HG03378 (cell line): ENCODE data around the gene TNFRSF1A.

Experiments used
- ATAC-seq: cut with Tn5 transposase; IDR thresholded peaks from one replicate; pipeline ENCODE4 v1.9.1; 2021; ENCODE audit warnings: mild to moderate bottlenecking, moderate library complexity; ENCODE audit not compliant: unreplicated experiment

The TNFRSF1A gene

GRCh38 chr12:6341417-6342139, at the start of gene TNFRSF1A:
TSS of gene TNFRSF1A (minus strand) at chr12:6342076. CDS start at chr12:6341814, 262 bp downstream.
- no peak for ATAC-seq

GRCh38 chr12:6391013-6391412, 49.1 kb upstream of the TNFRSF1A start:
- ATAC-seq = no peak

- ATAC-seq = no peak
These were observed 48.4 kb upstream of the TNFRSF1A start for GRCh38 chr12:6390084-6390799.

GRCh38 chr12:6387541-6387940, 45.7 kb upstream of the TNFRSF1A start:
- no peak for ATAC-seq

GRCh38 chr12:6386491-6386890, 44.6 kb upstream of the TNFRSF1A start:
- no peak for ATAC-seq

DNA sequence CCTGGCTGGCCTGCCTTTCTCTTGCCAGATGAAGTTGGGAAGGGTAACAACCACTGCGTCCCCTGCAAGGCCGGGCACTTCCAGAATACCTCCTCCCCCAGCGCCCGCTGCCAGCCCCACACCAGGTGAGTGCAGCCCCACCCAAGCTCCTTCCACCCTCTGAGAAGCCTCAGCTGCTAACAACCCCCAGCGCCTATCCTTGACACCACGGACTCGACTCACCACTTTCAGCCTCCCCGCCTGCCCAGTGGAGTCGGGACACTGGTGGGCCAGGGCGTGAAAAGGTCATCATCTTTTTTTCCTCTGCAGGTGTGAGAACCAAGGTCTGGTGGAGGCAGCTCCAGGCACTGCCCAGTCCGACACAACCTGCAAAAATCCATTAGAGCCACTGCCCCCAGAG, 44.2 kb upstream of the TNFRSF1A start:
- ATAC-seq = no peak

- no peak for ATAC-seq
These were observed 42.9 kb upstream of the TNFRSF1A start for GRCh38 chr12:6384499-6385436.

DNA sequence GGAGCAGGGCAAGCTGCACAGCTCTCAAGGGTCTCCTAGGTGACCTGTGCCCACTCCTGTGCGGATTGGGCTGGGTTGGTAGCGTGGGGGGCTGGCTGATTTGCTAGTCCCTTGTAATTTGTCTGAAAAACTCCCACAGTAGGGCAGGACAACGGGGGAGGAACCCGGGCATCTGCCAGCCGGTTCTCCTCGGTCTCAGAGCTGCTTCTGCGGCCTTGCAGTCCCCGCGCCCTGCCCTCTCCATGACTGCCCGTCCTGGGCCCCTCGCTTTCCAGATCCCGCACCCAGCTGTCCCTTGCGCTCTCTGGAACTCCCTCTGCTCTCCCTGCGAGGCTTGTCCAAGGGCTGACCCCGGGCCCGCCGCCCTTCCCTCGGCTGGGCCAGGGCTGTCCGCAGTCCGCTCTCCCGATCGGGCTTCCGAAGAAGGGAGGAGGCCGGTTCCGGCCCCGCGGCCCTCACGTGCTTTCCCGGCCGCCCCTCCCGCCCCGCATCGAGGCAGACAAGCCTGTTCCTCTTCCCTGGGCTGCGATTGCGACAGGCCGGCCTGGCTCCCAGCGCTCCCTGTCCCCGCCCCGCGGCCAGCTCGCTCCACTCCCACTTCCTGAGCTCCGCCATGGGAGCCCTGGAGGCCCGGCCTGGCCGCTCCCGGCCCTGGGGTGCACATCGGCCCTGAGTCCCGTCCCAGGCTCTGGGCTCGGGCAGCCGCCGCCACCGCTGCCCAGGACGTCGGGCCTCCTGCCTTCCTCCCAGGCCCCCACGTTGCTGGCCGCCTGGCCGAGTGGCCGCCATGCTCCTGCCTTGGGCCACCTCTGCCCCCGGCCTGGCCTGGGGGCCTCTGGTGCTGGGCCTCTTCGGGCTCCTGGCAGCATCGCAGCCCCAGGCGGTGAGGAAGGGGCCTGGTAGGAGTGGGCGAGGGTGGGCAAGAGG, 42.0 kb upstream of the TNFRSF1A start, which contains the start of gene LTBR:
Gene LTBR, plus strand, starts transcription at position 591 of the 927 bp plus-strand sequence. Its CDS starts 197 bp downstream, at position 788.
- ATAC-seq = no peak

DNA sequence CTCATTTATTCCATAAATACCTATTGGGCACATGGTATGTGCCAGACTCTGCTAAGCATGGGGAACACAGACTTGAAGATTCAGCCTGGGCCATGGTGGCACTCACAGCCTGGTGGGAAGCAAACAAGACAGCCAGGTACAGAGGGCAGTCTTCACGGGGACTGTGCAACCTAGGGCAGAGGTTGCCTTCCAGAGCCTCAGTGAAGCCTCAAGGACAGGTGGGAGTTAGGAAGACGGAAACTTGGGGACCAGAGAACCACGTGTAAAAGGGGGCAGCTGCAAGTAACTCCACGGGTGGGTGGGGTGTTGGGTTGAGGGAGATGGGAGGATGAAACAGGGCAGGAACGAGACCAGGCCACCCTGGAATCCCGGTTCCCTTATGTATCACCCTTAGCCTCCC, 41.1 kb upstream of the TNFRSF1A start:
- ATAC-seq = no peak

DNA sequence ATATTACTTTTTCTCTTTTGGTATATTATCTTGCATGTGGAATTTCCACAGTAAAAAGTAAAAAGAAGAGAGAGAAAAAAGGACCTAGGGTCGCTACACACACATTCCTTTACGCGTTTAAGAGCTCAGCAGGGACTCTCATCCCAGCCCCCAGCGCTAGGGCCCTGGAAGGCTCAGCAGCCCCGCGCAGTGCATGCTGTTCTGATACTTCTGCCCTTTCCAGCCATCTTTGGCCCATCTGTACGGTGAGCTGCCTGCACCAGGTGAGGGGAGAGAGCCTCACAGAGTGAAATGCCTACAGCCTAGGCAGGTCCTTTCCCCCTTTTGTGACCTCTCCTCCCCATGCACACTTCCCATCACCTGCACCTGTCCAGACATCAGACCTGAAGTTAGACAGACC, 40.5 kb upstream of the TNFRSF1A start:
- ATAC-seq = no peak

DNA sequence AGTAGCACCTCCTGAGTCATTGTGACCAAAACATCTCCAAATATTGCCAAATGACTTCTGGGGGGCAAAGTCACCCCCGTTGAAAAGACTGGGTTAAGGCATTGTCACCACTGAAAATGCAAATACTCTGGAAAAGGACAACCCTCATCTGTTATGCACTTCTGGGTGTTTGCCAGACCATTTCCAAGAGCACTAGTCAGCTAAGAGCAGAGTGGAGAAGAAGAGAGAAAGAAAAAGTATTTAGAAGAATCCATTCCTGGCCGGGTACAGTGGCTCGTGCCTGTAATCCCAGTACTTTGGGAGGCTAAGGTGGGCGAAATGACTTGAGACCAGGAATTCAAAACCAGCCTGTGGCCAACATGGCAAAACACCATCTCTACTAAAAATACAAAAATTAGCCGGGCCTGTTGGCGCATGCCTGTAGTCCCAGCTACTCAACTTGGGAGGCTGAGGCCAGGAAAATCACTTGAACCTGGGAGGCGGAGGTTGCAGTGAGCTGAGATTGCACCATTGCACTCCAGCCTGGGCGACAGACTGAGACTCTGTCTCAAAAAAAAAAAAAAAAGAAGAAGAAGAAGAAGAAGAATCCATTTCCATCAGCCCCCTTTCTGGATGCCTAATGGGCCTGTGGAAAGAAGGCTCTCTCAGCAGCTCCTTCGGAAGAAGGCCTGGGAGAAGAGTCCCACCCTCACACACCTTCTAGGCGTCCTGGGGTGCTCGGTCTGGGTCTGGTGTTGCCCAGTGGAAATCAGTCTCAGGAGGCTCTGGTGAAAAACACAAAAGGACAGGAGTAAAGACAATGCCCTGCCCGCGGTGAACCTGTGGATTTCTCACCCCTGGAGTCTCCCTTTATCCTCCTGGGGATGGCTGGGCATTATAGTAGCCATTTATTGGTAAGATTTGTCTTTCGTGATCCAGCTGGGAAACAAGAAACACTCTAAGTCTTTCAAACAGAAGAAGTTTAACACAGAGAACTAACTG, 38.6 kb upstream of the TNFRSF1A start:
- ATAC-seq = no peak

- ATAC-seq = no peak
These were observed 37.0 kb upstream of the TNFRSF1A start for GRCh38 chr12:6378709-6379472.

DNA sequence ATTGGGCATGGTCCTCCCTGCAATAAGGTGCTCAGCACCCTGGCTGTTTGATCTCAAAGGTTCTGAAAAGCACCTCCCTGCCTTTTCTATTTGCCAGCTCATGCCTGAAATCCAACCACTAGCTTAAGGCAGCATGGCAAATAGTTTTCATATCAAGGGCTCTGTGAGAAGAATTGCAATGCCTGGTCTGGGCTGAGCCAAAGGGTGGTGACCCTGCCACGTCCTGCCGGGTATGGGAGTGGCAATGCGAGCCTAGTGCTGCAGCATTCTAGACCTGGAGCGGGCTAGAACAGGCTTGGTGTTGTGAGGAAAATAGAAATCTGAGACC, 35.8 kb upstream of the TNFRSF1A start:
- ATAC-seq = no peak

DNA sequence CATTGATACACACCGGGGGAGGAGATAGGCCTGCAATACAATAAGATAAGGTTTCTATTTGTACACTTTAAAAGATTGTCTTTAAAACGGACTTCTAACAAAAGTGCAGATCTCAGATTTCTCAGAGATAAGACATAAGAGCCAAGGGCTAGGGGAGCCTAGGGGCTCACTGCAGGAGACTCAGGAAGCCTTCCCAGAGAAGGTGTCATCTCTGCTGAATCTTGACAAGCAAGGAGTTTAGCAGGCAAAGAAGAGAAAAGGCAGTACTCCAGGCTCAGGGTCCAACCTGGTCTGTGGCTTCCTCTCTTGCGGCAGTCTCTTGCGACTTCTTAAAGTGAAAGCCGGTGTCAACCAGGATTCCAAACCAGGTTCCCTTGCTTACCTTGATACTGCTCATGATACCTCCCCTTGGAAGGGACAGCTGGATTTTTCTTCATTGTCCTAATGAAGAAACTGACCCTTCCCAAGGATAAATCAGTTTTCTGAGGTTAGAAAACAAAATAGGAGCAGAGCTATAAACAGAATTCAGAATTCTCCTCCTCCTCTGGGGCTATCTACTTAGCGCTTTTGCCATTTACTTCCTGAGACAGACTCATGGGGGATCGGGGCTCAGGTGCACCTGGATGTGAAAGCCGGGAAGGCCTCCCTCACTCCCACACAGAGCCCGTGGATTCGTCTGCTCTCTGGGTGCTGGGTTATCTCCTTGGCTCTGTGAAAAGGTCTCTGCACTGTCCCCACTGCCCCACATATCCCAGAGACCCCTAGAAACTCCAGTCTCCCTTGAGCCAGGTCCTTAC, 35.2 kb upstream of the TNFRSF1A start:
- ATAC-seq = no peak

DNA sequence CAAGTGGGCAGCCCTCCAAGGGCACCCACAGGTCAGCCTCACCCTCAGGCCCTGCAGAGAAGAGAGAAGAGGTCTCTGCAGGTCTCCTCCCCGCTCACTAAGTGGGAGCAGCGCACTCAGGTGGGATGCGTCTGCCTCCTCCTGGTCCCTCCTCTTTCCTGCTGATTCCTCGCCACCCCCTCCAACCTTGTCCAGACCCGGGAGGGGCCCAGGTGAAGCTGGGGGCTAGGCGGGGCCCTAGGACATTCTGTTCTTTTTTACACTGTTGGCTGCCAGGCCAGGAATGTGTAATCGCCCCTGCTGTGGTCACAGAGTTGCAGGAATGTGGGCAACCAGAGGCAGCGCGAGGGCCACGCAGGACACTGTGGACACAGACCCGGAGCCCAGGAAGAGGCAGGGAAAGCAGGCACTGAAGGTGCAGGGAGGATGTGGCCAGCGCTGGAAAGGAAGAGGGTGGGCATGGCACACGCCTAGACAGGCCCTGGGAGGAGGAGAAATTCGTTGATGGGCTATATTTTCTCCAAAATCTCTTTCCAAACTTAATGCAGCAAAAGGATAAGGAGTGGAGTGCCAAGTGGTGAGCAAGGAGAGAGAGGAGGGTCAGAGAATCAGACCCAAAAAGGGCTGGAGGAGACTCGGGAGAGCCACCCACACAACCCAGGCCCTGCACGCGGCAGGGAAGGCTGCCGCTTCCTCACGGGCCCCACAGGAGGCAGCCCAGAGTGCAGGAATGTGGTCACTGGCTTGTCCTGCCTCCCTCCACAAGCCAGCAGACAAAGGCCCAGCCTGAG, 34.4 kb upstream of the TNFRSF1A start:
- ATAC-seq = no peak

GRCh38 chr12:6375269-6376078, 33.6 kb upstream of the TNFRSF1A start, which contains the start of gene SCNN1A:
TSS of gene SCNN1A (minus strand) at chr12:6375563. CDS start at chr12:6374783, 780 bp downstream.
- no peak for ATAC-seq
